Activated B cell treated with CpG ODN at 0.5 μM for 24 hours (primary cell): ENCODE data around the gene BNC2. TPM values are rescaled to one million over a fixed set of nuclear protein-coding genes. Genes with fewer than 3 reads are reported as not detected.

ENCODE experiments used
- ATAC-seq: fragments of 200-7000 bp; cut with Tn5 transposase; one replicate; pipeline ENCODE4 v1.10.0; 2021; ENCODE audit warnings: low read depth, mild to moderate bottlenecking, moderate library complexity
- CTCF ChIA-PET: fragments of 350-600 bp; sonication (Branson Sonifier 250); formaldehyde crosslinking; loops from one replicate; lab custom pipeline; 2021; ENCODE audit warnings: antibody characterized with exemption; lab: Charles Lee
- POLR2A ChIA-PET: fragments of 350-600 bp; sonication (Branson Sonifier 250); formaldehyde crosslinking; loops from one replicate; lab custom pipeline; 2021; ENCODE audit warnings: antibody characterized with exemption; lab: Charles Lee
- DNase-seq: peaks from one replicate; pipeline ENCODE4 v3.0.0; 2022
- H3K27ac Mint-ChIP-seq: one replicate; pipeline ENCODE4 v1.8.0; 2020; ENCODE audit warnings: mixed read lengths
- H3K27me3 Mint-ChIP-seq: one replicate; pipeline ENCODE4 v1.8.0; 2021; ENCODE audit warnings: mixed read lengths
- H3K36me3 Mint-ChIP-seq: one replicate; pipeline ENCODE4 v1.8.0; 2021; ENCODE audit warnings: low read depth, mixed read lengths
- H3K4me1 Mint-ChIP-seq: one replicate; pipeline ENCODE4 v1.8.0; 2021; ENCODE audit warnings: mixed read lengths
- H3K4me3 Mint-ChIP-seq: one replicate; pipeline ENCODE4 v1.8.0; 2020; ENCODE audit warnings: mild to moderate bottlenecking, mixed read lengths
- H3K9me3 Mint-ChIP-seq: one replicate; pipeline ENCODE4 v1.8.0; 2020; ENCODE audit warnings: mixed read lengths
- CTCF ChIP-seq: fragments of 200-600 bp; IDR thresholded peaks from one replicate; pipeline ENCODE4 v1.8.0; 2022; ENCODE audit warnings: antibody characterized with exemption, mild to moderate bottlenecking
- intact Hi-C: fragments of 100-400 bp; cut with micrococcal nuclease; formaldehyde crosslinking; loops from one replicate; pipeline ENCODE4 v1.15.1; 2024
- total RNA-seq: library from RNA; stranded (reverse); gene quantifications from 2 replicates; pipeline ENCODE4 v1.2.3, GENCODE V29; 2022

BNC2 gene
- total RNA-seq, 1 donor from 2014 or later = not detected

GRCh38 chr9:16449076-16449730 is 421.3 kb downstream of the BNC2 start:
- POLR2A ChIA-PET = no interaction called here
- no peaks in the 10 kb centered on the region for H3K9me3 Mint-ChIP-seq
- no peak for TF ChIP-seq CTCF
- no peaks in the 10 kb centered on the region for H3K36me3 Mint-ChIP-seq
- H3K27me3 Mint-ChIP-seq = no peaks in the 10 kb centered on the region
- ATAC-seq (no peak), DNase-seq (no peak)
- H3K4me1 Mint-ChIP-seq = no peaks in the 10 kb centered on the region
- CTCF ChIA-PET = no interaction called here
- intact Hi-C loops = no loop called here
- H3K4me3 Mint-ChIP-seq = no peak overlapping the region
- no peak overlapping the region for H3K27ac Mint-ChIP-seq

- TF ChIP-seq CTCF = no peak
- ChIA-PET CTCF (no interaction called here), POLR2A (no interaction called here)
- no peak for DNase-seq
- Mint-ChIP-seq H3K27me3 (no peaks in the 10 kb centered on the region), H3K27ac (no peak overlapping the region), H3K9me3 (no peaks in the 10 kb centered on the region), H3K36me3 (no peaks in the 10 kb centered on the region), H3K4me3 (no peak overlapping the region), H3K4me1 (no peaks in the 10 kb centered on the region)
- intact Hi-C loops = no loop called here
- no peak for ATAC-seq
These were observed 422.5 kb downstream of the BNC2 start for GRCh38 chr9:16447946-16448345.

GRCh38 chr9:16446636-16447035 is 423.8 kb downstream of the BNC2 start:
- ChIA-PET CTCF (no interaction called here), POLR2A (no interaction called here)
- Mint-ChIP-seq H3K9me3 (no peaks in the 10 kb centered on the region), H3K27ac (no peak overlapping the region), H3K4me1 (no peaks in the 10 kb centered on the region), H3K4me3 (no peak overlapping the region), H3K36me3 (no peaks in the 10 kb centered on the region), H3K27me3 (no peaks in the 10 kb centered on the region)
- TF ChIP-seq CTCF = no peak
- intact Hi-C loops = no loop called here
- no peak for ATAC-seq
- no peak for DNase-seq

- H3K36me3 Mint-ChIP-seq = no peaks in the 10 kb centered on the region
- H3K4me1 Mint-ChIP-seq = no peaks in the 10 kb centered on the region
- no peak for TF ChIP-seq CTCF
- ChIA-PET POLR2A (no interaction called here), CTCF (no interaction called here)
- ATAC-seq (no peak), DNase-seq (no peak)
- H3K27ac Mint-ChIP-seq = no peak overlapping the region
- H3K4me3 Mint-ChIP-seq = no peak overlapping the region
- no peaks in the 10 kb centered on the region for H3K27me3 Mint-ChIP-seq
- intact Hi-C loops = no loop called here
- no peaks in the 10 kb centered on the region for H3K9me3 Mint-ChIP-seq
These were observed 425.1 kb downstream of the BNC2 start for GRCh38 chr9:16445141-16445920.

GRCh38 chr9:16442622-16443021 is 427.8 kb downstream of the BNC2 start:
- Mint-ChIP-seq H3K4me3 (no peak overlapping the region), H3K27me3 (no peaks in the 10 kb centered on the region), H3K4me1 (no peaks in the 10 kb centered on the region), H3K27ac (no peak overlapping the region), H3K9me3 (peaks cover 3% of the 10 kb centered on the region), H3K36me3 (no peaks in the 10 kb centered on the region)
- ATAC-seq = no peak
- no peak for DNase-seq
- intact Hi-C loops = no loop called here
- CTCF ChIA-PET = no interaction called here
- POLR2A ChIA-PET = no interaction called here
- TF ChIP-seq CTCF = no peak
